ENCODE results near the gene TTF1. TPM values are rescaled to one million over a fixed set of nuclear protein-coding genes. Genes with fewer than 3 reads are reported as not detected.
A peak's percentile ranks its signal among the peaks of the same experiment; 100 is the strongest.

The TTF1 gene
- total and polyA plus RNA-seq, 4 donors: 10.1 to 17.3 (median 13.3) TPM

DNA sequence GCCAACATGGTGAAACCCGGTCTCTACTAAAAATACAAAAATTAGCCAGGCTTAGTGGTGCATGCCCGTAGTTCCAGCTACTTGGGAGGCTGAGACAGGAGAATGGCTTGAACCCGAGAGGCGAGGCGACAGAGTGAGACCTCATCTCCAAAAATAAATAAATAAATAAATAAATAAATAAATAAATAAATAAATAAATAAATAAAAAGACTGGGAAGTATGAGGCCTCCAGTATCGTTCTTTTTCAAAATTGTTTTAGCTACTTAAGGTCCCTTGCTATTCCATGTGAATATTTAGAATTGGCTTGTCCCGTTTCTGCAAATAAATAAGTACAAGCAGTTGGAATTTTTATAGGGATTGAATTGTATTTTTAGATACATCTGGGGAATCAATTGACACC is 48.9 kb downstream of the TTF1 start:
- H3K27ac ChIP-seq (ENCODE audit: low read depth in 1 of 2, low read length in 1 of 2): no peak overlapping the region
- H3K9me3 ChIP-seq (ENCODE audit: control insufficient read depth in 4 of 4, insufficient read depth in 3 of 4, low read length in 3 of 4): no peaks in the 10 kb centered on the region
- ATAC-seq (ENCODE audit: insufficient read depth, low FRiP score) (no peak), DNase-seq (no peak)
- H3K27me3 ChIP-seq (ENCODE audit: control insufficient read depth in 3 of 3, insufficient read depth in 3 of 3, low read length in 2 of 3): no peaks in the 10 kb centered on the region
- TF ChIP-seq, protein P1, sequence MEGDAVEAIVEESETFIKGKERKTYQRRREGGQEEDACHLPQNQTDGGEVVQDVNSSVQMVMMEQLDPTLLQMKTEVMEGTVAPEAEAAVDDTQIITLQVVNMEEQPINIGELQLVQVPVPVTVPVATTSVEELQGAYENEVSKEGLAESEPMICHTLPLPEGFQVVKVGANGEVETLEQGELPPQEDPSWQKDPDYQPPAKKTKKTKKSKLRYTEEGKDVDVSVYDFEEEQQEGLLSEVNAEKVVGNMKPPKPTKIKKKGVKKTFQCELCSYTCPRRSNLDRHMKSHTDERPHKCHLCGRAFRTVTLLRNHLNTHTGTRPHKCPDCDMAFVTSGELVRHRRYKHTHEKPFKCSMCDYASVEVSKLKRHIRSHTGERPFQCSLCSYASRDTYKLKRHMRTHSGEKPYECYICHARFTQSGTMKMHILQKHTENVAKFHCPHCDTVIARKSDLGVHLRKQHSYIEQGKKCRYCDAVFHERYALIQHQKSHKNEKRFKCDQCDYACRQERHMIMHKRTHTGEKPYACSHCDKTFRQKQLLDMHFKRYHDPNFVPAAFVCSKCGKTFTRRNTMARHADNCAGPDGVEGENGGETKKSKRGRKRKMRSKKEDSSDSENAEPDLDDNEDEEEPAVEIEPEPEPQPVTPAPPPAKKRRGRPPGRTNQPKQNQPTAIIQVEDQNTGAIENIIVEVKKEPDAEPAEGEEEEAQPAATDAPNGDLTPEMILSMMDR (IDR thresholded peaks at IDR 0.05; ENCODE audit: control extremely low read depth, extremely low read depth): no peak
- 93 to 95% methylated on average over 7 of the region's 7 CpGs for WGBS, 2 donors
- H3K36me3 ChIP-seq (ENCODE audit: control insufficient read depth in 4 of 4, insufficient read depth in 4 of 4, low read length in 4 of 4): peaks cover 2 to 7% (median 6%) of the 10 kb centered on the region in 4 donors
- H3K9ac ChIP-seq (ENCODE audit: insufficient read depth in 1 of 2, low read length in 2 of 2): no peak overlapping the region
- peaks cover 5 to 13% (median 7%) of the 10 kb centered on the region in 5 donors for H3K4me1 ChIP-seq (ENCODE audit: control insufficient read depth in 5 of 5, insufficient read depth in 5 of 5, low read length in 5 of 5)
- no peak overlapping the region for H3K4me3 ChIP-seq

DNA sequence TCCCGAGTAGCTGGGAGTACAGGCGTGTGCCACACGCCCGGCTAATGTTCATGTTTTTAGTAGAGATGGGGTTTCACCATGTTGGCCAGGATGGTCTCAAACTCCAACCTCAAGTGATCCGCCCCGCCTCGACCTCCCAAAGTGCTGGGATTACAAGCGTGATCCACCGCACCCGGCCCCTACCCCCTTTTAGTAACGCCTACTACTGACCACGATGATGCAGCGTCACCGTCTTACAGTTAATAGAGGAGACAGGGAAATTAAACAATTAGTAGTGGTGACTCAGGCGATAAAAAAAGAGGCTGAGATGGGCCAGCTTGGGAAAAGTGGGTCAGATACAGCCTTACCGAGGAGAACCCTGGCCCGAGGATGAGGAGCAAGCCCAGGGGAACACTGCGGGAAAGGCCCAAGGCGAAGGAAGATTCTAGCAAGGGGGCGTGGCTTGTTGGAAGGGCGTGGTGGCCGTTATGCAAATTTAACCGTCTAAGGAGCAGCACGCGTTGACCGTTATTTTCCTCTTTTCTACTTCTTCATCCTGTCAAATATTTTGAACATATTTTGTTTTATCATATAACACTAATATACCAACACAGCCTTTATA is 50.2 kb downstream of the TTF1 start:
- H3K9ac ChIP-seq (ENCODE audit: insufficient read depth in 1 of 2, low read length in 2 of 2): no peak overlapping the region
- WGBS, 2 donors: 87 to 92% methylated on average over 26 of the region's 26 CpGs

DNA sequence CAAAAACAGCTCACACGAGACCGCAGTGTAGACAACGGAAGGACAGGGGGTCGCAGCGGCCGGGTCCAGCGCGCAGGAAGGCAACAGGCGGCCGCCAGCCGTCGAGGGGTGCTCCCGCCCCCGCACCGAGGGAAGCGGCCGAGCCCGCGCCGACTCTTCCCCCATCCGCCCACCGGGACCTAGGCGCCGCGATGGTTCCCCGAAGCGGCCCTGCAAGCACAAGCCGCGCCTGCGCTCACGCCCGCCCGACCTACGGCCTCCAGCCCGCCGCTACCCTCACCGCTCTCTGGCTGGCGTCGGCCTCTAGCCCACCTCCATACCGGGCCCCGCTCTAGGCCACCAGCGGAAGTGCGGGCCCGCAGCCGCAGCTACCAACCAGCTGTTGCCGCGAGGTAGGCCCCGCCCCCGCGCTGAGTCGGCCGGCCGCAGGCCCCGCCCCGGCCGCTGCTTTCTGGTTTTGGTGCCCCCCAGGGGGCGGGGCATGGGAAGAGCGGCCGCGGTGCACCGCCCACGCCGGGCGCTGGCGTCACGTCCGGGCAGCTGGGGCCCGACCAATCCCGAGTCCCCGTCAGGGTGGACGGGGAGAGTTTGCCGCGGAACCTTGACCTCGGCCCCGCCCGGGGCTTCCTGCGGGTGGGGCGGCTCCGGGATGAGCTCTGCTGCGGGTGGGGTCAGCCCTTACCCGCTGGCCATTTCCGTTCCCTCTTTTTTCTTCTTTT is 51.8 kb downstream of the TTF1 start, which contains the start of gene SETX:
TSS of gene SETX (minus strand) at position 350 of the 719 bp plus-strand sequence. CDS start 5,558 bp downstream, outside the sequence.
- Histone ChIP-seq H3K4me3 (peak within 1 kb of the TSS; percentile 96), H3K27ac (ENCODE audit: low read depth in 1 of 2, low read length in 1 of 2) (peak within 1 kb of the TSS; percentile 81 to 99), H3K36me3 (ENCODE audit: control insufficient read depth in 4 of 4, insufficient read depth in 4 of 4, low read length in 4 of 4) (peaks cover 6 to 15% (median 10%) of the 10 kb centered on the region in 4 donors), H3K9me3 (ENCODE audit: control insufficient read depth in 4 of 4, insufficient read depth in 3 of 4, low read length in 3 of 4) (no peaks in the 10 kb centered on the region), H3K27me3 (ENCODE audit: control insufficient read depth in 3 of 3, insufficient read depth in 3 of 3, low read length in 2 of 3) (no peaks in the 10 kb centered on the region), H3K9ac (ENCODE audit: insufficient read depth in 1 of 2, low read length in 2 of 2) (peak within 1 kb of the TSS; percentile 76 to 84), H3K4me1 (ENCODE audit: control insufficient read depth in 5 of 5, insufficient read depth in 5 of 5, low read length in 5 of 5) (peaks cover 5 to 14% (median 7%) of the 10 kb centered on the region in 5 donors)
- ATAC-seq (ENCODE audit: insufficient read depth, low FRiP score): peak; percentile 97
- WGBS, 2 donors: 0 to 1% methylated on average over 64 to 82 of the region's 82 CpGs
- TF ChIP-seq, protein P1 (IDR thresholded peaks at IDR 0.05; ENCODE audit: control extremely low read depth, extremely low read depth): no peak
- DNase-seq: peak; percentile 98

More for the DNA sequence above, 50.2 kb downstream of the TTF1 start:
- Histone ChIP-seq H3K27me3 (ENCODE audit: control insufficient read depth in 3 of 3, insufficient read depth in 3 of 3, low read length in 2 of 3) (no peaks in the 10 kb centered on the region), H3K36me3 (ENCODE audit: control insufficient read depth in 4 of 4, insufficient read depth in 4 of 4, low read length in 4 of 4) (peaks cover 2 to 13% (median 8%) of the 10 kb centered on the region in 4 donors), H3K9me3 (ENCODE audit: control insufficient read depth in 4 of 4, insufficient read depth in 3 of 4, low read length in 3 of 4) (no peaks in the 10 kb centered on the region), H3K4me3 (no peak overlapping the region), H3K27ac (ENCODE audit: low read depth in 1 of 2, low read length in 1 of 2) (no peak overlapping the region), H3K4me1 (ENCODE audit: control insufficient read depth in 5 of 5, insufficient read depth in 5 of 5, low read length in 5 of 5) (peaks cover 5 to 14% (median 7%) of the 10 kb centered on the region in 5 donors)
- ATAC-seq (ENCODE audit: insufficient read depth, low FRiP score) (no peak), DNase-seq (no peak)
- TF ChIP-seq, protein P1 (IDR thresholded peaks at IDR 0.05; ENCODE audit: control extremely low read depth, extremely low read depth): no peak

All from lung (tissue), 12 donors.